Activated T-cell treated with anti-CD3 and anti-CD28 coated beads, Interleukin-2, amount 50 U/mL, for 1 hour (primary cell): ENCODE results near the gene PYCARD.
"Not testable (repeated sequence)": the region's sequence is repeated elsewhere in the genome, so short reads cannot be mapped to it uniquely, and the experiment has no call there.

Experiments
- DNase-seq: peaks from one replicate; pipeline ENCODE4 v3.0.0-alpha.2; 2020

PYCARD gene

DNA sequence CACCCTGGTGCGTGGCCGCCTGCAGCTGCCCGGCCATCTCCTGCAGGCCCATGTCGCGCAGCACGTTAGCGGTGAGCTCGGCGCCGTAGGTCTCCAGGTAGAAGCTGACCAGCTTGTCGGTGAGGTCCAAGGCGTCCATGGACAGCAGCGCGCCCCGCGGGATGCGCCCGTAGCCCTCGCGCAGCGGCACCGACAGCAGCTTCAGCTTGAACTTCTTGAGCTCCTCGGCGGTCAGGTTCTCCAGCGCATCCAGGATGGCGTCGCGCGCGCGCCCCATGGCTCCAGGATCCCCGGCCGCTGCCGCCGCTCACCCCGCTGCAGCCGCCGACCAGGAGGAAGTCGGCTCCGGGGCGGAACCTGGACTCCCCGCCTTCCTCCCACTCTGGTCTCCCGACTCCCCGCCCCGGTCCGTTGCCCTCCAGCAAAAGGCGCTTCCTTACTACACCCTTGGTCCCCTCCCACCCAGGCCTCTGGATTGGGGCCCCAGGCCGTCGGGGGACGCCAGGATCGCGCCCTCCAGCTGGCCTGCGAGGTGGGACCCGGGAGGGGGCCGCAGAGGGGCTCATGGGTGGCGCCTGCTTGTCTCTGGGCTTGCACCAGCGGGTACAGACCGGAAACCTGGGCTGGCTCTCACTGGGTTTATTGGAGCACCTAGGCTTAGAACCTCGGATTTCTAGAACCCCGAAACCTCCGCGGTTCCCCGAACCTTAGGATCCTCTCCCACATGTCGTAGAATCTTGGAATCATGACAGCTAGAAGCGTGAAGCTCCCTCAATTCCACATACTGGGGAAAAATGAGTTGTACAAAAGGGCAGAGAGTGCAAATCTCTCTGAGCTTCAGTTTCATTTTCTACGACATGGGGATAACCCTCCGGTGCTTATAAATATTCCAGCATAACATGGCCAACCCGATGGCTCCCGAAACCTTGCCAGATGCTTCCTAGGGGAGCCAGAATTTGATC, at the start of gene PYCARD:
Gene PYCARD, minus strand, starts transcription at position 347 of the 962 bp plus-strand sequence. Its CDS starts 70 bp downstream, at position 277.
- peak; percentile 52 for DNase-seq

DNA sequence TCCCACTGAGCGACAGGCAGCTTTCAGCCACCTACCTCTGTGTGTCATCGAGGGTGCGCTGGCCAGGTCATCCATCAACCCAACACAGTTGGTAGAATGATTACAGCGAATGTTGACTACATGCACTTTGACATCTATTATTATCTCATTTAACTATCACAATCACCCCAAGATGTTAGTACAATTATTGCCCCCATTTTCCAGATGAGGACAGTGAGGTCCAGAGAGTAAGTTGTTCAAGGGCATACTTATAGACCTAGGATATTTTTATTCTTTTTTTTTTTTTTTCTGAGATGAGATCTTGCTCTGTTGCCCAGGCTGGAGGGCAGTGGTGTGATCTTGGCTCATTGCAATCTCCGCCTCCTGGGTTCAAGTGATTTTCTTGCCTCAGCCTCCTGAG, 48.9 kb upstream of the PYCARD start:
- no peak for DNase-seq

DNA sequence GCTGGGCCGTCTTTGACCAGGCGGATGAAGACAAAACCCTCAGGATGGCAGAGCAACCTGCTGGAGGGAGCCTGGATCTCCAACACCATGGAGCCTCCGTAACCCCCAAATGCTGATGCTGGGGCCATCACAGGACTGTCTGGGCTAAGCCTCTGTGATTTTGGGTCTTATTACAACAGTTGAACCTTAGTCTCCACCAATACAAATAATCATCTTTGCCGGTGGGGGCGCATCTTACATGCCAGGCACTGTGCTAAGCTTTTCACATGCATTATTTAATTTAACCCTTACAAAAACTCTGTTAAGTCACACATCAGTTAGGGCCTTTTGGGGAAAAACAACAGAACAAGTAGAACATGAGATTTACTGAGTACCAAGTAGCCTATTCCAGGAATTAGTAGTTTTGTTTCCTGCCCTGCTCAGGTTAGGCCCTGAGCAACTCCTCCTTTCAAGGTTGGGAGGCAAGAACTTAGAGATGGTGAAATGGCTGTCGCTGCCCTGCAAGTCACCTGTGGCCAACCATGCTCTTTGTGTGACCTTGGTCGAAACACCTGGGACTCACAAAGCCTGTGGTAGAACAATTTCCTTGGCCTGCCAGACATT, 48.3 kb upstream of the PYCARD start:
- DNase-seq: no peak

DNA sequence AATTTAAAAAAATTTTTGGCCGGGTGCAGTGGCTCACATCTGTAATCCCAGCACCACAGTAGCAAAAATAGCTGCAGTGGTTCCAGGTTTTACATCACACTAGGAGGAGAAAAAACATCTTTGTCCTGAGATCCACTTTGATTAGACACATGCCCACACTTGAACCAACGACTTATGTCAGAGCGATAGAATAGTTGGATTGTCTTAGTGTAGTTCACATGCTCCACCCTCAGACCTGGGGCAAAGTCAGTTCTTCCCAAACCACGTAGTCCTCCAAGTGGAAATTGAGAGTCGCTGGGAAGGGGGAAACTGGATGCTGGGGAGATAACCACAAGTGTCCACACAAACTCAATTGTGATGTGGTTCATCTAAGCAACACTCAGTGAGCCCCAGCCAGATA, 45.8 kb upstream of the PYCARD start:
- DNase-seq: no peak

DNA sequence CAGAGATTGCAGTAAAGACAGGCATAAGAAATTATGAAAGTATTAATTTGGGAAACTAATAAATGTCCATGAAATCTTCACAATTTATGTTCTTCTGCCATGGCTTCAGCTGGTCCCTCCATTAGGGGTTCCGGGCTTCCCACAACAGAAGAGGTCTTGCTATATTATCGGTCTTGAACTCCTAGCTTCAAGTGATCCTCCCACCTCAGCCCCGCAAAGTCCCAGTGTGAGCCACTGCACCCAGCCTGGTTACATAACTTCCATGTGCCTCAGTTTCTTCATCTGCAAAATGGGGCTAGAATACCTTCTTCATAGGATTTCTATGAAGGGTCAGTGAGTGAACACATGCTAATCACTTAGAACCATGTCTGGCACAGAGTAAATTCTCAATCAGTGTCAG, 43.7 kb upstream of the PYCARD start:
- no peak for DNase-seq

DNA sequence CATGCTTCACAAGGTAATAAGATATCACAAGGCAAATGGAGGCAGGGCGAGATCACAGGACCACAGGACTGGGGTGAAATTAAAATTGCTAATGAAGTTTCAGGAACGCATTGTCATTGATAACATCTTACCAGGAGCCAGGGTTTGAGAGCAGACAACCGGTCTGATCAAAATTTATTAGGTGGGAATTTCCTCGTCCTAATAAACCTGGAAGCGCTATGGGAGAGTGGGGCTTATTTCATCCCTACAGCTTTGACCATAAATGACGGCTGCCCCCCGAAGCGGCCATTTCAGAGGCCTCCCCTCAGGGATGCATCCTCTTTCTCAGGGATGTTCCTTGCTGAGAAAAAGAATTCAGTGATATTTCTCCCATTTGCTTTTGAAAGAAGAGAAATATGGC, 43.0 kb upstream of the PYCARD start:
- not testable (repeated sequence) for DNase-seq

DNA sequence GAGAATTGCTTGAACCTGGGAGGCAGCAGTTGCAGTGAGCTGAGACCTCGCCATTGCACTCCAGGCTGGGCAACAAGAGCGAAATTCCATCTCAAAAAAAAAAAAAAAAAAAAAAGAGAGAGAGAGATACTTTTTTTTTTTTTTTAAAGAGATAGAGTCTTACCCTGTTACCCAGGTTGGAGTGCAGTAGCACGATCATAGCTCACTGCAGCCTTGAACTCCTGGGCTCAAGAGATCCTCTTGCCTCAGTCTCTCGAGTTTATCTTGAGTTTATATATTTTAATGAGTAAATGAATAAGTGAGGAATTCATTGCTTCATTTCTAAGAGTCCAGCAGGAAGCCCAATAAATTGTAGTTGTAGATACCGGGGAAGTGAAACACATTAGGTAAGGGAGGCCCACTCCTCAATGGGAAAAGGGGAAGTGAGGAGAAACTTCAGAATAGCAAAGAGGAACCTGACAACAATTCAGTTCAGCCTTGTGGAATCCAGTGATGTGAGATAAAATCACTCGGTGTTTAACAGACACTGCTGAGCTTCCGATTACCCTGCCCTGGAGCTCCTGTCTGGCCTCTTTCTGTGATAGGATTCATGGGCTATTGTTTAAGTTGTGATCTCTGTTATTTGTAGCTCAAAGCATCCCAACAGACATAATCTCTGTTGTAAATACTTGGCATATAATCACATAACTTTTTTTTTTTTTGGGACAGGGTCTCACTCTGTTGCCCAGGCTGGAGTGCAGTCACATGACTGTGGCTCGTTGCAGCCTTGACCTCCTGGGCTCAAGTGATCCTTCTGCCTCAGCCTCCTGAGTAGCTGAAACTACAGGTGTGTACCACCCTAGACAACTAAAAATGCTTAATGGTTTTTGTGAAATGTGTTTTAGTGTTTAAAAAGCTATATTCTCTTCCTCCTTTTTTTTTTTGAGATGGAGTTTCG, 41.4 kb upstream of the PYCARD start:
- no peak for DNase-seq

DNA sequence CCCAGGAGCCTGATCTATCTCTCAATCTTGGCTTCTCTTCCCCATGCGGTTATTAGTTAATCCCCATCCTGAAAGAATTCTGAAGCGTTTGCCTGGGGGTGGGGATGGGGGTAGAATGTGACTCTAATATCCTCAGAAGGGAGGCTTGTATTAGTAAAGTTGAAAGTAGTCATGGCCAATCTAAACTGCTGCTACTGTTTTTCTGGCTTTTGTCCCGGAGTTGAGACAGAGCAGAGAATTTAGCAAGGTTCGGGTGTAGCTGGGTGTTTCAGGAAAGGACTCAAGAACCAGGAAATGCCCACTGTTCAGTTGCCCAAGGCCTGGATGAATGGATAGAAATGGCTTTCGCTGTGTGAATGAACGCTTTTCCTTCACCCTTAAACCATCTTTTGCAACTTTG, 39.6 kb upstream of the PYCARD start:
- DNase-seq: no peak

DNA sequence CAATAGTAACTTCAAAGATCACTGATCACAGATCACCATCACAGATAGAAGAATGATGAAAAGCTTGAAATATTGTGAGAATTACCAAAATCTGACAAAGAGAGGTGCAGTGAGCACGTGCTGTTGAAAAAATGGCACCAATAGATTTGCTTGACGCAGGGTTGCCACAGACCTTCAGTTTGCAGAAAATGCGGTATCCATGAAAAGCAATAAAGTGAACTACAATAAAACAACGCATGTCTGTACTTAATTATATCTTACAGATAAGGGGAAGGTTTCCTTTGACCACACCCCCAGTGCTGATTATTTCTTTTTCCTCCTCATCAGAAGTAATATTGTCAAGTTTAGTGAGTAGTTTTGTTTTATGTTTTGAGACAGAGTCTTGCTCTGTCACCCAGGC, 35.5 kb upstream of the PYCARD start:
- no peak for DNase-seq

DNA sequence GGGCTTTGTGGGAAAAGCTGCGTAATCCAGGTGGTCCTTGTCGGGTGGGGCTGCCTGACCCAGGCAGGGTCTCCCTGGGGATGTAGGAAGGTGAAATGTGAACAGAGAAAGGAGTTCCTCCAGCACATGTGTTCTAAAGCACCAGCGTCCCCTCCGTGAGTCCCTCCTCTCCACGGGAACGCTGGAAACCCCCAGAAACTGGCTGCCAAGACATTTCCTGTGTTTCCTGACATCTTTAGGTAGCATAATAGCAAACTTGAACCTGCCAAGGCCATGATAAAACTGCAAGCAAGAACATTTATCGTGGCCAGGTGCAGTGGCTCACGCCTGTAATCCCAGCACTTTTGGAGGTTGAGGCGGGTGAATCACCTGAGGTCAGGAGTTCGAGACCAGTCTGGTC, 26.9 kb upstream of the PYCARD start:
- DNase-seq: no peak

DNA sequence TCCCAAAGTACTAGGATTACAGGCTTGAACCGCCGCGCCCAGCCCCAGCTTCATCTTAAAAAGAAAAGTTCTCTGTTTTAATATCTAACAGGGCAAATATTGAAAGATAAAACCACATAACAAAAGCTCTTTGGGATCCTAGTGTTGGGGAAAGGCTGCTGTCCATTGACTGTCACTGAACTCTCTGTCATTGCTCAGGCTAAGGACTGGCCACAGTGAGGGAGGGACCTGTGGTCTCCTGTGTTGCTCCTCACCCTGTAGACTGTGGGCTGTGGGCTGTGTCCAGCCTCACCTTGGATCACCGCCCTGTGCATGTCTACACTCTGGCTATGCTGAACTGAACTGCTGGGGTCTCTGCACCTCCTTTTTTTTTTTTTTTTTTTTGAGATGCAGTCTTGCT, 25.6 kb upstream of the PYCARD start:
- DNase-seq: no peak

DNA sequence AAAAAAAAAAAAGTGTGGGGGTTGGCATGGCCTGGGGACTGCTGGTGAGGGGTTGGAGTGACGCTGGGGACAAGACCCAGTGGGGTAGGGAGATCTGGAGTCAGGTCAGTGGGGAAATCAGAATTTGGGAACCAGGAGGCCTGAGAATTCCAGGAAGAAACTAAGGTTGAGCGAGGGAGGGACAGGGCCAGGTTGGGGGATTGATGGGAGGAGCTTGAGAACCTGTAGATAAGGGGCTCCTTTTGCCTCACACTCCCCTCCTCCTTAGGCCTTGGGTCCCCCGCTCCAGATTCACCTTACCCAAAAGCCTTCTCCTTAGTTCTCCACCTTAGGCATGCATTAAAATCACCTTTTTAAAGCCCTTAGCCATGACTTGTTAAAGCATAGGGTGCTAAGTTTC, 22.6 kb upstream of the PYCARD start:
- DNase-seq: no peak

DNA sequence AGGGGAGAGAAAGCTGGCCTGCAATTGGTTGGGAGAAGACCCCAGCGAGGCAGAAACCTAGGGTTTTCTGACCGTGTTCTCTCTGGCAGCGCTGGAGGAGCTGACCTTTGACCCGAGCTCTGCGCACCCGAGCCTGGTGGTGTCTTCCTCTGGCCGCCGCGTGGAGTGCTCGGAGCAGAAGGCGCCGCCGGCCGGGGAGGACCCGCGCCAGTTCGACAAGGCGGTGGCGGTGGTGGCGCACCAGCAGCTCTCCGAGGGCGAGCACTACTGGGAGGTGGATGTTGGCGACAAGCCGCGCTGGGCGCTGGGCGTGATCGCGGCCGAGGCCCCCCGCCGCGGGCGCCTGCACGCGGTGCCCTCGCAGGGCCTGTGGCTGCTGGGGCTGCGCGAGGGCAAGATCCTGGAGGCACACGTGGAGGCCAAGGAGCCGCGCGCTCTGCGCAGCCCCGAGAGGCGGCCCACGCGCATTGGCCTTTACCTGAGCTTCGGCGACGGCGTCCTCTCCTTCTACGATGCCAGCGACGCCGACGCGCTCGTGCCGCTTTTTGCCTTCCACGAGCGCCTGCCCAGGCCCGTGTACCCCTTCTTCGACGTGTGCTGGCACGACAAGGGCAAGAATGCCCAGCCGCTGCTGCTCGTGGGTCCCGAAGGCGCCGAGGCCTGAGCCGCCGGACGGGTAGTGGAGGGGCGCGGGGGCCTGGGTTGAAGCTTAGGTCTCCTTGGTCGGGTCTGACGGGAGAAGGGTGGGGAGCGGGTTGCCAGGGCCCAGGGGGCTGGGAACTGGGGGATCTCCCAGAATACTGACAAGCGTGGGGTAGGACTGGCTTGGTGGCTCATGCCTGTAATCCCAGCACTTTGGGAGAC, 21.8 kb upstream of the PYCARD start:
- no peak for DNase-seq

DNA sequence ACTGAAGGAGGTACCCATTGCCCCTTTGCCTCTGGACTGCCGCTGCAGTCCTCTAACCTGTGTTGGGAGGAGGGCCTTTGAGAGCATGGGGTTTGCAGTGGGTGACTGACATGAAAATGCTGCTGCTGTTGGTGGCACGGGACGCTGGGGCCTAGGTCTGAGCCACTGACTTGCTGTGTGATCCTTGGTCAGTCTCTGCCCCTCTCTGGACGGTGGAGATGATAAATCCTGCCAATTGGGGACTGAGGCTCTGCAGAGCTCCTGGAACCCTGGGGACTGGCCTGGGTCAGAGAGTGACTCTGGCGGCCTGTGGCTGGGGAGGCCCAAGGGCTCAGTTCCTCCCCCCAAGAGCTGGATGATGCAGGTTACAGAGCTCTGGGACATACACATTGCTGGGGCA, 20.5 kb upstream of the PYCARD start:
- DNase-seq: no peak

DNA sequence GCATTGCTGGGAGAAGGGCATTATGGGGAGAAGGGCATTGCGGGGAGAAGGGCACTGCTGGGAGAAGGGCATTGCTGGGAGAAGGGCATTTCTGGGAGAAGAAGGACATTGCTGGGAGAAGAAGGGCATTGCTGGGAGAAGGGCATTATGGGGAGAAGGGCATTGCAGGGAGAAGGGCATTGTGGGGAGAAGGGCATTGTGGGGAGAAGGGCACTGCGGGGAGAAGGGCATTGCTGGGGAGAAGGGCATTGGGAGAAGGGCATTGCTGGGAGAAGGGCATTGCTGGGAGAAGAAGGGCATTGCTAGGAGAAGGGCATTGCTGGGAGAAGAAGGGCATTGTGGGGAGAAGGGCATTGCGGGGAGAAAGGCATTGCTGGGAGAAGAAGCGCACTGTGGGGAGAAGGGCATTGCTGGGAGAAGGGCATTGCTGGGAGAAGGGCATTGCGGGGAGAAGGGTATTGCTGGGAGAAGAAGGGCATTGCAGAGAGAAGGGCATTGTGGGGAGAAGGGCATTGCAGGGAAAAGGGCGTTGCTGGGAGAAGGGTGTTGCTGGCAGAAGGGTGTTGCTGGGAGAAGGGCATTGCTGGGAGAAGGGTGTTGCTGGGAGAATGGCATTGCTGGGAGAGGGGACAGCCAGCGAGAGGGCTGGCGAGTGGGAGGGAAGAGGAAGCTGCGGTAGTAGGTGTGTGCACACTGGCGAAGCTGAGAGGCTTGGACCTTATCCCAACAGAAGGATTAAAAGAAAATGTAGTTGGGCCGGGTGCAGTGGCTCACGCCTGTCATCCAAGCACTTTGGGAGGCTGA, 19.0 kb upstream of the PYCARD start:
- DNase-seq: no peak

DNA sequence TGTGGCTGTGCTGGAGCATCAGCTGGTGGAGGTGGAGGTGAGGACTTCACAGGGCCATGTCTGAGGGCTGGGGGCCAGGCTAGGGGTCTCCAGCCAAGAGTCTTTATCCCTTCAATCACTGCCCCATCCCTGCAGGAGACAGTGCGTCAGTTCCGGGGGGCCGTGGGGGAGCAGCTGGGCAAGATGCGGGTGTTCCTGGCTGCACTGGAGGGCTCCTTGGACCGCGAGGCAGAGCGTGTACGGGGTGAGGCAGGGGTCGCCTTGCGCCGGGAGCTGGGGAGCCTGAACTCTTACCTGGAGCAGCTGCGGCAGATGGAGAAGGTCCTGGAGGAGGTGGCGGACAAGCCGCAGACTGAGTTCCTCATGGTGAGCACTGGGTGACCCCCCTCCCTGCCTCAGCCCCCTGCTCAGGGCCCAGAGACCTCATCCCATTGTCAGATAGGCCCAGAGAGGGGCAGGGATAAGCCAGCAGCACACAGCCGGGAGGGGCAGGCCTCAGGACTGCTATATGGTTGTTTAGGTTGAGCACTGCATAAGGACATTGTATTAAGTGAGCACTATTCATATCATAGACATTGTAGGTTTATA, 16.7 kb upstream of the PYCARD start:
- DNase-seq: no peak

DNA sequence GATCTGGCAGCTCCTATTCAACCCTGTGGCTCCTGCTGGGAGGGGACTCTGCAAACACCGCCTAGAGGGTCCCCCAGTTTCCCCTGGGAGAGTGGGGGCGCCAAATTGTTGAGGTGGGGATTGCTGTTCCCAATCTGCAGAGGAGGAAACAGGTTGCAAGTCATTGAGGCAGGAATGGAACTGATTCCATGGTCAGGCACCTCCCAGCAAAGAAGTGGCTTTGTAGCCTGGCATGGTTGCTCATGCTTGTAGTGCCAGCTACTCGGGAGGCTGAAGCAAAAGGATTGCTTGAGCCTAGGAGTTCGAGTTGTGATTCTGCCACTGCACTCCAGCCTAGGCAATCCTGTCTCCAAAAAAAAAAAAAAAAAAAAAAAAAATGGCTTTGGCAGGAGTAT, 14.6 kb upstream of the PYCARD start:
- DNase-seq: no peak

DNA sequence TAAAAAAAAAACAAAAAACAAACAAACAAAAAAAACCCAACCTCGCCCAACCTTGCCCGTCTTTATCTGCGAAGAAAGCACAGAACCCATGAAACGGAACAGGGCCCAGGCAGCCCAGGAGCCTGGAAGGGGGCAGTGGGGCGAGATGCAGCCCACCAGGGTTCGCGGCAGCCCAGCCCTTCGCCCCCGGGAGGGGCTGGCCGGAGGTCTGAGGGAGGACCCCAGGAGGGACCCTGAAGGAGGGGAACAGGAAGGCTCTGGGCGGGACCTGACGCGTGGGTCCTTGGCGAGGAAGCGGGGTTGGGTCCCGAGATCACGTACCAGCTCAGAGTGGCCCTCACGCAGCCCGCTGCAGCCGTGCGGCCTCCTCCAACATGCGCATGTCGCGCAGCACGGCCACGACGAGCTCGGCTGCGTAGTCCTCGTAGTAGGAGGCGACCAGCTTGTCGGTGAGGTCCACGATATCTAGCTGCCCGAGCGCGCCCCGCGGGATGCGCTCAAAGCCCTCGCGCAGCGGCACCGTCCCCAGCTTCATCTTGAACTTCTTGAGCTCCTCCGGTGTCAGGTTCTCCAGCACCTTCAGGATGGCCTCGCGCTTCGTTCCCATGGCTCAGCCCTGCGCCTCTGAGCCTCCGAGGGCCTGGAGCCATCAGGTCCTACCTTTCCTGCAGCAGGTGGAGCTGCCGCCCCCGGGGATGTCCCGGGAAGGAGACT, 14.0 kb upstream of the PYCARD start, which contains the start of gene PYDC1:
Gene PYDC1, minus strand, starts transcription at position 714 of the 714 bp plus-strand sequence. Its CDS starts 107 bp downstream, at position 607.
- DNase-seq: no peak

DNA sequence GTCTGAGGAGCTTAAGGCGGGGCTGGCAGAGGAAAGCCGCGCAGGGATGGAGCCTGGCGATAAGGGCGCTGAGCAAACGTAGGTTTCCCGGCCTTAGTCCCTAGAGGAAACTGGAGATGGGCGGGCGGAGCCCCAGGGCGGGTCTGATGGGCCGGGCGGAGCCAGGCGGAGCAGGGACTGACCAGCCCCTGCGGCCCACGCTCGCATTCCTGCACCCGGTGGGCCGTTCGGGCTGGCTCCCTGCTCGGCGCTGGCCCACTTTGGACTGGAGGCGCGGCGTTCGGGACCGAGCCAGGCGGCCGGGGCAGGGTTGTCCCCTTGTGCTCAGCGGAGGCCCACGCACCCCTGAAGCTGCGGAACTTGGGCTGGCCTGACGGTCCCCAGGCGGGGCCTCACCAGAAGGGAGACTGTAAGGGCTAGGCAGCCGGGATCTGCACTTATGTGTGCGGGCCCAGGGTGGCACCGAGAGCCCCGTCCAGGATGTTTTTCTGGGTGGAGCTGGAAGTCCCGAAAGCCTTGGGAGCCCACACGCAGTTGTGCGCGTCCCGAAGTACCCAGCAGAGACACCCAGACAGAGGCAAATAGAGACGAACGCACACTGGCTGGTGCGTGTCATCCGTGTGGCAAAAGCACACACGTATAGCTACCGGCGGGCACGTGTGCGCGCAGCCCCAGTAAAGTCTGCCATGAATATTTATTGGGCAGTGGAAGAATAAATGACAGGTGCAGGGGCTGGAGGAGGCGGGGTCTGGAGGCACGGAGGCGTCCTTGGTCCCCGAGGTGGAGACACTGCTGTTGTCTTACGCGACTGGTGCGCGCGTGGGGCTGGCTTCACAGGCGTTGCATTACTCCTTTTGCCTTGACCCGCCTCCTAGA, 13.0 kb upstream of the PYCARD start:
- peak; percentile 40 for DNase-seq
